NCI-H1930 (cell line): ENCODE data around the gene AMPD3.

ENCODE experiments used
- DNase-seq, 2 experiments: peaks; one replicate each; lab custom pipeline; 2025; lab: John Stamatoyannopoulos, UW

The AMPD3 gene

DNA sequence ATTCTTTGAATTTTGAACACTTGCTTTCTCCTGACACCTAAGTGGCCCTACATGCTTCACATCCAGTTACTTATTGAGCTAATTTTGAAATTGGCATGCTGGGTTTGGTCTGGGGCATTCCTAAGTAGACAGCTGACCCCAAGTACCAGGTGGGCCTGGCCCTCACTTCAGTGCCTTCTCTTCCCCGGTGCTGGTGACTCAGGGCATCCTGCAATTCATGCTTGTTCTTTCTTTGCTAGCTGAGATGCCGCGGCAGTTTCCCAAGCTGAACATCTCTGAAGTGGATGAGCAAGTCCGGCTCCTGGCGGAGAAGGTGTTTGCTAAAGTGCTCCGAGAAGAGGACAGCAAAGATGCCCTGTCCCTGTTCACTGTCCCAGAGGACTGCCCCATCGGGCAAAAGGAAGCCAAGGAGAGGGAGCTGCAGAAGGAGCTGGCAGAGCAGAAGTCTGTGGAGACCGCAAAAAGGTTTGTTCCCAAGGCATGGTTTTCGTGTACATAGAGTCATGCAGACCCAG is 6.3 kb downstream of the AMPD3 start:
- no peak for DNase-seq

- no peak for DNase-seq
Observed at GRCh38 chr11:10462746-10463300, 7.8 kb downstream of the AMPD3 start.

GRCh38 chr11:10473371-10473770 is 18.3 kb downstream of the AMPD3 start:
- DNase-seq, result no peak

- DNase-seq, result no peak
Observed at GRCh38 chr11:10474551-10474950, 19.5 kb downstream of the AMPD3 start.

DNA sequence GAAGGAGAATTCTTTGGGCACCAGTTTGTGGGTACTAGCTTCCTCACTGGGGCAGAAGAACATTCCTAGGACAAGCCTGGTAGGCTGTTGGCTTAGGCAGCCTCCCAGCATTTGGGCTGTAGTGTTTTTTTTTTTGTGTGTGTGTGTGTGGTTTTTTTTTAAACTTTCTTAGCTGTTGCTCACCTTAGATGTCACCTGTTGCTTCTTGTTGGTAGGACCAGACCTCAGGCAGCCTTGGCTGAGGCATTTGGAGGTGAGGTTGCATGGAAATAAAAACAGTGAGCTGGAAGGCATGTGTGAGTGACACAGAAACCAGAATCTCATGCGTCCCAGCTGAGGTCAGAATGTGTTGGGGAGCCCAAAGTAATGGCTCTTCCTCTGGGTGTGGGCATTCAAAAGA is 21.3 kb downstream of the AMPD3 start:
- no peak for DNase-seq

DNA sequence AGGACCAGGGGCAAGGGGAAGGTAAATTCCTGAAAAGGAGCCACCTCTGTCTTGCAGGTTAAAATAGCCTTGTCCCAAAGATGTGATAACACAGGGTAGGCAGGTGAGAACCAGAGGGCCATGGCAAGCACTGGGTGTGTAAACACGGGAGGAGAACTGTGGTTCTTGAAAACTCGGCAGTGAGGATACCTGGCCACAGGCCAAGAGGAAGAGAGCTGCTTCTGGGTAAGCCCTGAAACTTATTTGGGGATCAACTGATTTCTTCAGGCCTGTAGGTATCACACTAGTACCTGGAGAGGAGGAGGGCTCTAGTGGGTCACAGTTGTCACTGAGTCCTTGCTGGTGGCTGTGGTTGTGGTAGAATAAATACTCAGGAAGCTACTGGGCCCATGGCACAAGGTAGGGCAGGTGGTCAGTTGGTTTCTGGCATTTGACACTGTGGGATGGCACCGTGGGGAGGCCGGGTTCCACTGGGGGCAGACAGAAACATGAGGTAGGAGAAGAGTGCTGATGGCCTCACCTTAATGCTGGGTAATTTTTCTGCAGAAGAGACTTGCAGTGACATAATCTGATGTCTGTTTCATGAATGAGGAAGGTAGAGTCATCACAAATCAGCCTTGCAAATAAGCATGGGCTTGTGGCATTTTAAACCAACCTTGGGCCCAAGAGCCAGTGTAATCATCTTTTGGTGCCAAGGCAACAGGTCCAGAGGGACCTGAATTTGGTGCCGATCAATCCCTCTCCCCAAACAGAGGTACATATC is 22.0 kb downstream of the AMPD3 start:
- DNase-seq, result no peak

DNA sequence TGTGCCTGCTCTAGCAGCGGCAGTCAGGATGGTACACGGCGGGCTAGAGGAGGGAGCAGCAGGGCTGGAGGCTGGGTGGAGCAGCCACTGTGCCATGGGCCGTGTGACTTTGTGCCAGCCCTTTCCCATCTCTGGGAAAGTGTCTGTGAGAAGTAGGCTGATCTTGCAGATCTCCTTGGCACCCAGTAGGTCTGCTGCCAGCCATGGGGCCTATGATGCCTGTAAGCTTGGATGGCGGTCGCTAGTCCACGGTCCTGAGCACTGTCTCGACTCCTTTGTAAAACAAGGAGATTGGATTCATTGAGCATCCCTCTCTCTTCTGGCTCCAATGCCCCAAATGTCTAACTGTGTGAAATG is 22.6 kb downstream of the AMPD3 start:
- no peak for DNase-seq

DNA sequence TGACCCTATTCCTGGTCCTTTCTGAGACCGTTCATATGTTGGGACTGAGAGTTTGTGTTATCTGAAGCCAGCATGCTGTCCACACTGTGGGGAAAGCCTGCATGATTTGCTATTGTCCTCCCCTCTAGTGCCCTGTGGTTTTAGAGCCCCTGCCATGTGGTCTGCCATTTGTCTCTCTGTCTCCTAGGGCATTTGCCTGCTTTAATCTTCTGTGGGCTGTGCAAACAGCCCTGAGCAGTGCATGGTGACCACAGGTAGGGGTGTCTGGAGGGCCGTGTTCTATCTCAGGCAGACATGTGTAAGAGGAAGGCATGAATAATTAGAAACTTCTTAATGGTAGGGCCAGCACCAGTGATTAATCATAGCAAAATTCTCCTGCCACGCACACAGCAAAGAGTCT is 23.0 kb downstream of the AMPD3 start:
- DNase-seq, result no peak

GRCh38 chr11:10478574-10479550 is 23.8 kb downstream of the AMPD3 start:
- no peak for DNase-seq

- no peak for DNase-seq
Observed at GRCh38 chr11:10480026-10480425, 25.0 kb downstream of the AMPD3 start.

- DNase-seq, result no peak
Observed at GRCh38 chr11:10480760-10481159, 25.7 kb downstream of the AMPD3 start.

GRCh38 chr11:10481560-10482349 is 26.7 kb downstream of the AMPD3 start:
- DNase-seq, result no peak

DNA sequence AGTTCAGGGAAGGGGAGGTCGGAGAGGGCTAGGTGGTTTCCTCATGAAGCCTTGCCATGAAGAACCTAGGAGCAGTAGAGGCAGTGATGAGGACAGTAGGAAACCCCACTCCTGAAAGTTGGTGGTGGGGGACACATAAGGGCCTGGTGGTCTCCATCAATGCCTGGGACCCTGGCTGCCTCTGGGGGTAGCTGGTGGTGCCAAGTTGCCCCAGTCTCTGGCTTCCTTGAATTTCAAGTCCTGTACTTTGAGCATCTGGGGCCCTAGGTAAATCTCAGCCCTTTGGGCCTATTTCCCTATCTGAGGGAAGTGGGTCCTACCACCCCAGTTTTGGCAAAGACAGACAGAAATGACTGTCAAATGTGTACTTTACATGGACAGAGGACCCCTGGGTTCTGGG is 28.1 kb downstream of the AMPD3 start:
- DNase-seq, result no peak

DNA sequence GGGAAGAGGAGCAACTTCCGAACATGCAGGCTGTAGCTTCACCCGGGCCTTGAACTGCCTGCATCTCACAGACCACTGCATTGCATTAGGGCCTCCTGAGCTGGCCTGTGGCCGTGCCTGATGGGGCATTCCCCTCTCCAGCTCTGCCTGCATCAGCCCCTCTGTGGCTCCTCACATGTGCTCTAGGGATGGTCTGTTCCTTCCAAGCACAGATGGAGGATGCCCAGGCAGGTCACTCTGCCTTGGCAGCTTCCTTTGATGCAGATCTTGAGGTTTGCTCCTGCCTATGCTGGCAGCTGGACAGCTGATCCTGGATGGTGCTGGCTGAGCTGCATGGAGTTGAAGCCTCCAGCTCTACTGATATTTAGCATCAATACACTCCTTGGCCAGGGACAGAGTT is 28.5 kb downstream of the AMPD3 start:
- no peak for DNase-seq

DNA sequence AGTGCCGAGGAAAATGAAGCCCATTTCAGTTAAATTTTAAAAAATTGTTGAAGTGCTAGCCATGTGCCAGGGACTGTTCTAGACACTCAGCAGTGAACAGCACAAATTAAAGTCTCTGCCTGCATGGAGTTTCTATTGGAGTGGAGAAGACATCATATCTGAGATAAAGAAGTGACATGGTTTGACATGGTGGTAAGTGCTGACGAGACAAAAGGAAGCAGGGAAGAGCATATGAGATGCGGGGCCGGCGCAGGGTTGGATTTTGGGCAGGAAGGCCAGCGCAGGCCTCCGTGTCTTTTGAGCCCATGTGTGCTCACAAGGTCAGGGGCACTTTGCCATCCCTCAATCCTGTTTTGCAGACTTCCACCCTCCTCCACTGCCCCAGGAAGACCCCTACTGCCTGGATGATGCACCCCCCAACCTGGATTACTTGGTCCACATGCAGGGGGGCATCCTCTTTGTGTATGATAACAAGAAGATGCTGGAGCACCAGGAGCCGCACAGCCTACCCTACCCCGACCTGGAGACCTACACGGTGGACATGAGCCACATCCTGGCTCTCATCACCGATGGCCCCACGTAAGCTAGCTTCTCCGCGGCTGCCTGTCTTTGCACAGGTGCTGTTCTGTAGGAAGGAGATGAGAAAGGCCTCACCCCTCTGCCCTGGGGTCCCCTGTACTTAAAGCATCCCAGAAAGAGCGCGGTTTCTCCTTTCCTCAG is 29.6 kb downstream of the AMPD3 start:
- DNase-seq, result no peak

DNA sequence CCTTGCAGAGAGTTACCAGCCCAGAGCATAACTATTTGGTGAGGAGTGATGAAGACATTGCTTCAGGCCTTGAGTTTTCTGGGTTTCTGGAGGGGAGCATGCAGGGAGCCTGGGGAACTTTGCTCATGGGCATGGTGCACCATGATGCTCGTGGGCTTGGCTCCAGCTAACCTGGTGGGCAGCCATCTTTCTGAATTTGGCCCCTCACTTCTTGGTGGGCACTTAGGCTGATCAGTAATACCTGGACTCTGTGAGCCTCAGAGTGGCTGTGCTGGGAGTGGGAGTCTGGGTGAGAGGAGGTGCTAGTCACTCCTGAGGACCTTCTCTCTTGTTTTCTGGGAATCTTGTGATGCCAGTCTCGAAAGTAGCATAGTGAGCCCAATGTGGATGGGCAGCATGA is 30.6 kb downstream of the AMPD3 start:
- DNase-seq, result no peak

DNA sequence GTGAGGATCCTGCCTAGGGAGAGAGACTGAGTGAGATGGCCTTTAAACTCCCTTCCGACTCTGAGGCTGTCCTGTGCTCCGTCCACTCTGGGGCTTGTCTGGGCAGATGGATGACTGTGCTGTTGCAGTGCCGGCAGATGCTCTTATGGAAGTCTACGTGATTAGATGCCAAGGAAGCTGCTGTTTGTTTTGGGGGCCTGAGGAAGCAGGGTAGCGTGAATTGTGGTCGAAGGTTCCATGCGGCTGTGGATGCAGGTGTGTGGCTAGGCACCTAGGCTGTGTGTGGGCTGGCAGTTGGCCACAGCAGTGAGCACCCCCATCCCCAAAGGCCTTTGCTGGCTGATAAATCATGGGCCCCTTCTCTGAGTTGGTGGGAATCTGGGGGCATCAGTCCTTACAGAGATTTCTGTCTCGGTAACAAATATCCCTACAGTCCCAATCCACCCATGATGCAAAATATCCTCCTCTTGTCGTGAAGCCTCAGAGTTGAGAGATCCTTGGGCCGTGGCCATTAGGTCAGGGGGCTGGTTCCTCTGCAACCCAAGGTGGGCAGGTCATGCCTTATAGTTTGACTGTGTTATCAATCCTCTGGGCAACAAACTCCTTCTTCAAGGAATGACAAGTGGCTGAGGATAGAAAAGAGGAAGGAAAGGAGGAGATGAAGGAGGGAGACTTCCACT is 31.2 kb downstream of the AMPD3 start:
- no peak for DNase-seq

- no peak for DNase-seq
Observed at GRCh38 chr11:10487002-10487647, 32.1 kb downstream of the AMPD3 start.

DNA sequence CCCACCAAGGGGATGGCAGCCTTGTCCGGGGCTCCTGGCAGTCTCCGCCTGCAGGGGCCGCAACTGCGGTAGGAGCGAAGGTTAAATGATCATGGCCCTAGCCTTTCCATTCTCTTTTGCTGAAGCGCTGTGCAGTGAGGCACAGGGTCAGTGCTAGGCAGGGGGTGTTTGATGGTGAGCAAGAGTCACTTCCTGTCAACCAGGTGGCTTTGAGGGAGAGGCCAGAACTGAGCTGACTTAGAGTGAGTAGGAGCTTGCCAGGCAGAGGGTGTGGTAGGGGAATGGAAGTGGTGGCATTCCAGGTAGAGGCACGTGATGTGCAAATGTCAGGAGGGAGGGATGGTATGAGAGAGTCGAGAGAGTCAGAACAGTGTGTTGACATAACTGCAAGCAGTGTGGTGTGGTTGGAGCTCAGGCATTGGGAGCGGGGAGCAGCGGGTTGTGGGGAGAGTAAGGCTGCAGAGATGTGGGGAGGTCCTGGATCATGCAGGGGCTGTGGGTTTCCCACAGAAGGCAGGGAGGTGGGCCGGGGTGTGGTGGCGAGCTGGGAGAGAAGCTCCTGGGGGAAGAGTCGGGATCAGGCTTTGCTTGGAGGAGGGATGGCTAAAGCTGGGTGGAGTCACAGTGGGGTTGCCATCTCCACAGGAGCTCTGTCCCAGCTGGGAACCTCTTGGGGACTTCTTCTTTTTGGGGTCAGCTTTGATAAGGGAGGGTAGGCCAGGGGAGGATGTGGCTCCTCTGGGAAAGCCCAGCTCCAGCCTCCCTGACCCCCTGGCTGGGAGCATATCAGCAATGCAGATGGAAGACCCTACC is 33.3 kb downstream of the AMPD3 start:
- no peak for DNase-seq
